GM21360 (cell line): ENCODE measurements around the gene ZDHHC17.

ENCODE experiments used
- ATAC-seq: cut with Tn5 transposase; IDR thresholded peaks from one replicate; pipeline ENCODE4 v1.9.1; 2021; ENCODE audit warnings: mild to moderate bottlenecking, moderate library complexity; ENCODE audit not compliant: unreplicated experiment

ZDHHC17 gene

GRCh38 chr12:76813972-76814371, 50.1 kb downstream of the ZDHHC17 start:
- ATAC-seq, result no peak

GRCh38 chr12:76820888-76821482, 57.1 kb downstream of the ZDHHC17 start:
- ATAC-seq, result no peak

GRCh38 chr12:76830436-76830835, 66.5 kb downstream of the ZDHHC17 start:
- no peak for ATAC-seq

- ATAC-seq, result no peak
Observed at GRCh38 chr12:76836633-76837032, 72.7 kb downstream of the ZDHHC17 start.

GRCh38 chr12:76847260-76847659, 83.3 kb downstream of the ZDHHC17 start:
- ATAC-seq, result no peak

- ATAC-seq, result no peak
Observed at GRCh38 chr12:76848132-76848531, 84.2 kb downstream of the ZDHHC17 start.

- ATAC-seq, result no peak
Observed at GRCh38 chr12:76852106-76852505, 88.2 kb downstream of the ZDHHC17 start.

- no peak for ATAC-seq
Observed at GRCh38 chr12:76855271-76855670, 91.4 kb downstream of the ZDHHC17 start.

GRCh38 chr12:76856018-76856644, 92.2 kb downstream of the ZDHHC17 start:
- no peak for ATAC-seq

GRCh38 chr12:76859611-76860010, 95.7 kb downstream of the ZDHHC17 start:
- ATAC-seq, result no peak

- ATAC-seq, result no peak
Observed at GRCh38 chr12:76860256-76860655, 96.3 kb downstream of the ZDHHC17 start.

- ATAC-seq, result no peak
Observed at GRCh38 chr12:76863005-76863670, 99.2 kb downstream of the ZDHHC17 start.

GRCh38 chr12:76863837-76864236, 99.9 kb downstream of the ZDHHC17 start:
- no peak for ATAC-seq

GRCh38 chr12:76864791-76865400, 101.0 kb downstream of the ZDHHC17 start:
- peak; percentile 53 for ATAC-seq

GRCh38 chr12:76866151-76866567, 102.2 kb downstream of the ZDHHC17 start:
- ATAC-seq, result no peak

GRCh38 chr12:76866726-76867125, 102.8 kb downstream of the ZDHHC17 start:
- ATAC-seq, result peak; percentile 74

- ATAC-seq, result no peak
Observed at GRCh38 chr12:76871082-76871481, 107.2 kb downstream of the ZDHHC17 start.

GRCh38 chr12:76871742-76872141, 107.8 kb downstream of the ZDHHC17 start:
- ATAC-seq, result no peak

GRCh38 chr12:76872415-76872814, 108.5 kb downstream of the ZDHHC17 start:
- ATAC-seq, result no peak

GRCh38 chr12:76874027-76874426, 110.1 kb downstream of the ZDHHC17 start:
- no peak for ATAC-seq

GRCh38 chr12:76874491-76875190, 110.7 kb downstream of the ZDHHC17 start:
- ATAC-seq, result no peak
